ENCODE data around the gene PAMR1.

Gene PAMR1

DNA sequence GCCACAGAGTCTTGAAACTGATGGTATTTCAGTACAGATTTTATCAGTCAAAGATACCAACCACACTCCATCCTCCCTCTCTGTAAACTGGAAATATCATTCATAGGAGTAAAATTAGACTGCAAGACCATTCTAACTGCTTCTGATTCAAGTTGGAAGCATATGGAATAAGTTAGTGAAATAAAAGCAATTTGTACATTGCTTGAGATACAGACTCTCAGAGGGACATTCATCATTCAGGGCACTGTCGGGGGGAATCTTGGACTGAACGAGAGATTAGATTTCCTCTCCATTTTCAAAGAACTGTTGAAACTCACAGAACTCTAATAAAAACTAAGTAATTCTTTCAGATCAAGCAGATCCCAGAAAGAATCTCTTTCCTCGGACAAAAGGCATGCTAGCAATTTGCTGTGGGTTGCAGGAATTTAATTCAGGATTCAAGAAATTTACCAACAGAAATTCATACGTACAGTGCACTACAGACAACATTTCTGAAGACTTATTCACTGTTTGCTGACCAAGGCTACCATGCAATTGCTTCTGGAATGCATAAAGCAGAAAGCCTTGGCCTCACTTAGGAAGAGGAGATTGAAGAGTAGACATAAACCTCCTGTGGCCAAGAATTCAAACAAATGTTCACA is 34.1 kb downstream of the PAMR1 start:
- no peak for DNase-seq

DNA sequence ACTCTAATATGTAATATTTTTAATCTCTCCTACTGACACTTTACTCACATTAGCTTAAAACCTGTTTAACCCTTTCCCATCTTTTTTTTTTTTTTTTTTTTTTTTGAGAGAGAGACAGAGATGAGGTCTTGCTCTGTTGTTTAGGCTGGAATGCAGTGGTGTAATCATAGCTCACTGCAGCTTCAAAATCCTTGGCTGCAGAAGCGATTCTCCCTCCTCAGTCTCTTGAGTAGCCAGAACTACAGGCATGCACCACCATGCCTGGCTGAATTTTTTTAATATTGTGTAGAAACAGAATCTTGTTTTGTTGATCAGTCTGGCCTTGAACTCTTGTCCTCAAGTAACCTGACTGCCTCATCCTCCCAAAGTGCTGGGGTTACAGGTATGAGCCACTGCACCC is 37.3 kb downstream of the PAMR1 start:
- DNase-seq: no peak

DNA sequence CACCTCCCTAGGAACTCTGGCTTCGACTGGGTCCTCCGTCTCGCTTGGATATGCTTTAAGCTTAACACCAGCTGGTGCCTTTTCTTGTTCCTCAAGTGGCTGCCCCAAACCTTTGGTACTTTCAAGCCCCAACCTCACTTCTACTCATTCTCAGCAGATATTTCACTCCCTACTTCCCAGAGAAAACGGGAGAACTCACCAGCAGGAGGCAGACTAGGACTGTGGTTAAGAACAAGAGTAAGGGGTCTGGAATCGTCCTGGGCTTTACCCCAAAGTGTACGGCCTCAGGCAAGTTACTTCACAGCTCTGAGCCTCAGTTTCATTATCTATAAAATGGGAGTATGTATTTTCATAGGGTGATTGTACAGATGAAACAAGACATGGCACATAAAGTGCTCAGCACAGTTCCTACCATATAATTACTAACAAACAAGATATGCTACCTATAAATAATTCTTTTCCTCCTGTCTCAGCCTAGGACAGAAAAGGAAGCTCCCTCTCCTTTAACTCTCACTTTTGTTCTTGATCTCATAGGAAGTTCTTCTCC is 37.8 kb downstream of the PAMR1 start:
- no peak for DNase-seq

DNA sequence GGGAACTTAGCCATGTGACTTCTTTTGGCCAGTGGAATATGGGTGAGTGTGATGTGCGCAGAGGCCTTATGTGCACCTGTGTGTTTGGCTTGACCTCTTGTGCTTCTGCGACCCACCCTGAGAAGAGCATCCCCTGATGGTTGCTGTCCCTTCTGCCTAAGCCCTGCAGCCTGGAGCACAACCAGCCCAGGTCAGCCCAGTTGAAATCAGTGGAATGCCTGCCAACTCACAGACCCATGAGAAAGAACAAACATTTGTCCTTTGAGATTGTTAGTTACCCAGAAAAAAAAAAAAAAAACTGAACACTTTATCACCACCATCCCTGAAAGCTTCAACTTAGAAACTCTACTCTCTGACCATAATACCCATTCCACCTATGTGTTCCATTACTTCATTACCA is 38.5 kb downstream of the PAMR1 start:
- DNase-seq: no peak

DNA sequence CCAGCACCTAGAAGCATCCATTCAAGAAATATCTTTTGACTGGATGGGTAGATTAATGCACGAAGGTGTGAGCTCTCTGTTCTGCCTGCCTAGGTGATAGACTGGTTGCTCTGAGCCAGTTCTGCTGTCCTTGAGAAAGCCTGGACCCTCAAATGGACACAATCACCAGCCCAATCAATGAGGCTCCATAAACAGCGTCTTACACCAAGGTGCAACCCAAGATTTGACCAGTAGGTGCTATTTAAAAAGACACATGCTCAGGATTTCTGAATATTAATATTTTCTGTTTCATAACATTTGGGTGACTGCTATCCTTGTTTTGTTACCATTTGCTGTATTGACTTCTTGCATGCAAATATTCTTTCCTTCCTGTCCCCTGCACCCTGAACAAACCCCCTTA is 39.0 kb downstream of the PAMR1 start:
- no peak for DNase-seq

DNA sequence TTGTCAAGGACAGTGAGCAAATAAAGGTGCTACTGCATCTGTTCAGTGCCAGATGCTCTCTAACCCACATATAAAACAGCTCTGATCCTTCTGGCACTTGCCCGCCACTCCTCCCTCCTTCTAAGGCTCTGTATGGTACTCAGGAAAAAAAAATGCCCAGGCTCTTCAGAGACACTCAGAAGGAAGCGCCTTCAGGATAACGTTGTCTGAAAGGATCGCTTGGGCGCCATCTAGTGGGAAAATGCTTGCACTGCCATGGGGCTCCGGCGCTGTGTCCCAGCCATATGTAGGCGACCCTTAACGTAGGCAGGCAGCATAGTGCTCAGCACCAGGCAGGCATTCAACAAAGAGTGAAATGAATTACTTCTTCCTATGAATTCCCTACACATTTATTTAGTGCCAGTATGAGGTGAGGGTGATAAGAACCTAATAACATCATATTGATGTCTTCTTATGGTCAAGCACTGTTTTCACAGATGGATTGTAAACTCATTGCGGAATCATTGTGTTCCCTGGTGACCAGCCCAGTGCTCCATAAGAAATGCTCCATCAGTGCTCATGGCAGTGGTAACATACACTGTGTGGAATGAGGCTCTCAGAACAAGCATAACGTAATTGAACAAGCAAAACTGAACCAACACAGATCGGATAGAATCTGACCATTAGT is 39.6 kb downstream of the PAMR1 start:
- DNase-seq: peak; percentile 75

DNA sequence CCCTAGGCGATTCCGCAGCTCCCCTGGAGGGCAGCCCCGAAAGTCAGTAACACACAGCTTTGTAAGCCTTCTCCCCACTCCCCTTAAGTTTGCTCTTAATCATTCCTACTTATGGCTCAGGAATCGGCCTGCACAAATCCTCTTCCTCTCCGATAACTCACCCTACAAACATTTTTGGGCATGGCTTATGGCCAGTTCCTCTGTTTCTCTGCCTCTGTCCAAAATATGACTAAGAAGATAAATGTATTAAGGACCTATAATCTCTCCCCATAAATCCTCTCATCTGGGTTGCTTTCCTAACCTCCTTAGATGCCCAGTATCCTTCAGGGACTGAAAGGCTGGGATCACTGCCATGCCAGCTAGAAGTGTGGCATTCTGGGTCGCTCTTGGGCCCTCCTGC is 41.0 kb downstream of the PAMR1 start:
- DNase-seq: no peak

DNA sequence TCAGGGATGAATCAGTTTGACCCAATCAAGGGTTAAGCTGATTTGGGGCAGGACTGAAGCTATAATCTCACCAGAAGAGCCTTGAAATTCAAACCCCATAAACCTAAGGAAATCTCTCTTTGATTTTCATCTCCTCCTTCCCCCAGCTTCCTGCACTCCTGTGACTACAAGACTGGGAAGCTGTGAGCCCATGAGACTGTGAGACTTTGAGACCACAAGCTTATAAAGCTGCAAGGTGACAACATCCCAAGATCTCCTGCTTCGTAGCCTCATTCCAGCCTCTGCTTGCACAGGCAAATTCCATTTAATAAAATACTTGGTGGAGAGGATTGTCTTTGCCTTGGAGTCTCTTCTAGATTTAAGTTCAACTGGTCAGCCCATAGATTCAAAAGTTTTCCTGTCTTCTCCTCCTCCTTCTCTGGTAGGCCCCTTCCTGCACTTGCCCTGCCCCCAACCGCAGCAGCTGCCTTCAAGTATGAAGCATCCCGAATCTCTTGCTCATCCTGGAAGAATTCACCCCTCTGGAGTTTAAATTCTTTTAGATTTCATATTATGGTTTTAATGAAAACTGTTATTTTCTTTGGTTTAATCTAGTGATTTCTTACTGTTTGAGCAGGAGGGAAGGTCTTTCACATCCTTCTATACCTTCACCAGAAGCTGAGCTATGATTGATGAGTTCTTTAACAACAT is 42.1 kb downstream of the PAMR1 start:
- DNase-seq: no peak

DNA sequence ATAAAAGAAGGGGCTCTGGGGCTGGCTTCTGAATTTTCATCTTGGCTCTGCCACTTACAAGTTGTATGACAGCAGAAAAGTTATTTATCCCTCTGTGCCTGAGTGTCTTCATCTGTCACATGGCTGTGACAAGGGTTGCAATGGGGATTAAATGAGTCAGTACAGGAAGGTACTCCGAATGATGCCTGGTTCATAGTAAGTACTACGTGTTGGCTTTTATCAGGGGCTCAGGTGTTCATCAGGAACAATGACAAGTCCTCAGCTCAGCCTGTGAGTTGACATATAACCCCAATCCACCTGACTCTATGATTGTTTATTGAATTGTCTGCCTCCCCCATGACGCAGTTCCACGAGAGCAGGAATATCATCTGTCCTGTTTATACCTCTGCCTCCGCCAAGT is 45.7 kb downstream of the PAMR1 start:
- DNase-seq: no peak

DNA sequence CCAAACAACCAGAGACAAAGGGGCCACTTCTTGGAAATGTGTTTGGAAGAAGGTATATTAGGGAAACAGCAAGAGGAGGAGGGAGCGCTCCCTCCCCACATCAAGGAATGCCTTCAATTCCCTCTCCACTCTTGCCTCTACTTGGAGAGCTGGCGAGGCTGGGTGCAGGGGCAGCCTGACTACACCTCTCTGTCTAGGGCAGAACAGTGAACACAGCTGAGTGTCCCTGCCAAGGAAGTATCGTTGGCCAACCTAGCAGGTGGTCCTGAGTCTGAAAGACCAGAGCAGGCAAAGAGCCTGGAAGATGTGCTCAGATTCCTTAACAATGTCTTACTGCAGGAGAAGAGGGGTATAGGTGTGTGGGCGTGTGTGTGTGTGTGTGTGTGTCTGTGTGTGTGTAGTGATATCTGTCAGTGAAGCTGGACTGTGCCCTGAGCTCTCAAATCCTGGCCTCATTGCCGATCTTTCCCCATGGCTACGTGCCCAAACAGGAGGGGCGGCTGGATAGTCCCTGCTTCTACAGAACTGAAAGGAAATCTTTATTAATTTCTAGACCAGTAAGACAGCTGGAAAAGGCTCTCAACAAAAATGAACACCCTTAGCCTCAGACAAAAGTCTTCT is 46.8 kb downstream of the PAMR1 start:
- DNase-seq: no peak

DNA sequence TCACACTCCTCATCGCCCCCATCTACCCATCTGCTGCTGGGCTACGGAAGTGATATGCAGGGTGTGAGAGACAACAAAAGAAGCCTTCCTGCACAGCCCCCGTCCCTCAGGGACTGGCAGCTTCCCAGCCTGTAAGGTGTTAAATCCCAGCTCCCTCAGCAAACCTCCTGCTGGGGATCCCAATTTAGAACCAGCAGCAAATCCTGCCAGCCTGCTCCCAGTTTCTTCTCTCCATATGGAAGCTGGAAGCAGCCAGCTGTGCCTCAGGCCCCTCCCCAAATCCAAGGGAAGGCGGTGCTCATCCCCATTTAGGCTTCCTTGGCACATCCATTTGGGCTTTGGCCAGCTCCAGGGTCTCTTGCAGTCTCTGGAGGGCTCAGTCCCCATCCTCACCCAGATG is 47.5 kb downstream of the PAMR1 start:
- no peak for DNase-seq

DNA sequence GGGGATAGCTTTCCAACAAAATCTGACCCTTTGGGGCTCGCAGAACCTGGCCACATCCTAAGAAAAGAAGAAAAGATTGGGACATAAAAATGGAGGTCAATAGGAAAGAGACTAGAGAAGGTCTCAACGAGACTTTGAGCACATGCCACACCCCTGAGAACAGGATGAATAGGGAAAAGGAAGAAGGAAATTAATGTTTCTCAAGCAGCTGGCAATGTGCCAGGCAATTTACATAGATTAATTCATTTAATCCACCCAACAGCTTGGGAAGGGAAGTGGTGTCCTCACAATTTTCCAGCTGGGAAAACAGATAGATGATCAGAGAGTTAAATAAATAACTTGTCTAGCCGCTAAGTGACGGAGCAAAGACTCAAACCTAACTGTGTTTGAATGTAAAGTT is 50.7 kb downstream of the PAMR1 start:
- DNase-seq: no peak

DNA sequence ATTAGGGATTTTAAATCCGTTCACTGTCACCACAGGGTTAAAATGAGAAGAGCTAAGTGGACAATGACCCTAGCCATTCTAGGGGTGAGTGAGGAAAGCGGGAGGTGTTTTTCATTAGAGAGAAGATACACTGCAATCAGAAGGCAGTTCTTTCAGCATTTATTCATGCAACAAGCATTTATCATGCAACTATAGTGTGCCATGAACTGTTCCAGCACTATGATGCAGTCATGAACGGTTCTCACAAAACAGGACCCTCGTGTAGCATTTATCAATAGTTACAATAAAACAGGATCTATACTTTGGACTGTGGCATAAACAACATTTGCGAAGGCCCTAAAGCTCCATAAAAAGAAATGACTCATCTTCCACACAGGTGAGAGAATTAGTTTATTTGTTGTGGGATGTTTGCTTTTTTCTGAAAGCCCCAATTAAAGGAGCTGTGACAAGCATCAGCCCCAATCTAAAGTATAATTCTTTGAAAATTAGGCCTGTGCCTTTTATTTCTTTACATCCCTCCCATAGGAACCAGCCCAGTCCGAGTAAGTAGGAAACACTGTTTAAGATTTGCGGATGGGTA is 51.5 kb downstream of the PAMR1 start:
- no peak for DNase-seq

DNA sequence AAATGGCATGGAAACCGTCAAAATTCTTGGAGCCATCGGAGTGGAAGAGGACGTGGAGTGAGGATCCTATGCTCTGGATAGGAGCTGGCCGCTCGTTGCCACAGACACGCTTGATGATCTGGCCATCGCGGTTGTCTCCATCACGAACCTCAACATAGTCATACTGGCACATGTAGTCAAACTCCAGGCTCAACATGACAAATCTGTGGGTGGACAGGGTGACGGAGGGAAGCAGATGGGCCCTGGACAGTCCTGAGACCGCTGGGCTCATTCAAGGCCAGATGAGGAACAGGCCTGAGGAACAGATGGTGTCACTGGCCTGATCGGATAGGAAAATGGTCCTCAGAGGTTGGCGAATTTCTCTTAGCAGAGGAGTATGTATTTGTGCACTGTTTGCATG is 54.8 kb downstream of the PAMR1 start:
- DNase-seq: no peak

DNA sequence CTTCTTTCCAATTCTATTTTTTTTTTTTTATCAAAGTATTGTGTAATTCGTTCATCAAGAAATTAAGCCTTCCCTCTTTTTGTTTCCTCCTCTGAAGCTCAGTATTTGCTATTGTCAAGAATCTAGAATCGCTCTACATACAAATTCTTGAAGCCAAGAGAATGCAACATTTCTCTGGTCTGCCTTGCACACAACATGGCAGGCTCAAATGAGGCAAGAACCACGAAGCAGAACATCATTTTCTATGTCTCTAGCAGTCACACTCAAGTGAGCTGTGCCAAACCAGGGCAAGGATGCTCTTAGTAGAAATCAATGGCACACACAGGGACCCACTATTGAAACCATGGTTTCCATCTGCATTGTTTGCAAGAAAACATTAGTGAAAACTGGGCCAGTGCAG is 59.4 kb downstream of the PAMR1 start:
- no peak for DNase-seq

DNA sequence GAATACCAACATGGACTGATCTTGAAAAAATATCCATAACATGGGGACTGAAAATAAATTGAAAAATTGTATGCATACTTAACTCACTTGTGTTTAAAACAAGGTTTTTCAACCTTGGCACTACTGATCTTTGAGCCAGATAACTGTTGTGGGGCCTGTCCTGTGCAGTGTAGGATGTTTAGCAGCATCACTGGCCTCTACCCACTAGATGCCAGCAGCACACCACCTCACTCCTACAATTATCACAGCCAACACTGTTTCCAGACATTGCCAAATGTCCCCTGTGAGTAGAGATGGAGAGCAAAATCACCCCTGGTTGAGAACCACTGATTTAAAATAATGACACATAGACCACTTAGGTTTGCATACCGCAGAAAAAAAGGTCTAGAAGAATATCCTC is 61.1 kb downstream of the PAMR1 start:
- DNase-seq: no peak

DNA sequence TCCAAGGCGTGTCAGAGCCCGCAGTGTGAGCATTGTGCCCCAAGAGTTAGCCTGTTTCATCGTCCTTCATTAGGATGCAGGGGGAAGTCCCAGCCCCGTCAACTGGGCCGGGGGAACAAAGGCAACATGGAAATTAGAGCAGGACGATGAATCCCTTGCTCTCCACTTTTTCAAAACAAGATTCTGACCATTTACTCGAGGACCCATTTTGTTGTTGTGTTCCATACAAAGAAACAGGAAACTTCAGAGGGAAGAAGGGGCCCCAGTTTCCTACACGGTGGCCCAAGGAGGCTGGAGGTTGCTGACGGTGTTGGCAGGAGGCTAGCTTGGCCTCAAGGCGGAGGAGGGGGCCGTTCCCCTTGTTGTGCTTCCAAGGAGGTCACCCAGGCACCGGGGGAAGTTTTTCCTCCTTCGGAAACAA is 62.1 kb downstream of the PAMR1 start:
- no peak for DNase-seq

DNA sequence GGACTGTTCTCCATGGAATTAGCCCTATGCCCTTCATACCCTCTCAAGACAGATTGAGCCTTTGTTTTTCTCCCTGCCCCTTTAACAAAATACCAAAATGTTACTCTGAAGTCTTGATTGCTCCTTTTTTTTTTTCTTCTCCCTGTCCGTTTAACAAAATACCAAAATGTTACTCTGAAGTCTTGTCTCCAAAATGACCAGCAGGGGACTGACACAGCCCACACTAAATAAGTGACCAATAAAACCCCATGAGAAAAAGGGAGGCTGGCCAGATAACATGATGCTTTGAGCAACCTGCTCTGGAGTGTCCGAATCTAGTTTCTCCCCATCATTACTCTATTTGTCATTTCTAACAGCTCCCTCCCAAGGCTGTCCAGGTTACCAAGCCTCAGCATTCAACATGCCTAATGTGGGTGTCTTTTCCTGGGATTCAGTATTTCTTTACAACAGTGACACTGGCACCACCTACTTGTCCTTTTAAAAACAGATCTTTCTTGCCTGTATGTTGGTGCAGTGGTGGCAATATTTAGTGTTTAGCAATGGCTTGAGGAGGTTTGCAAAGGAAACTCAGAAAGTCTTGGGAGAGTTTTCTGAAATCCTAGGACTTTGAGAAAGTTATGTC is 63.4 kb downstream of the PAMR1 start:
- DNase-seq: no peak

DNA sequence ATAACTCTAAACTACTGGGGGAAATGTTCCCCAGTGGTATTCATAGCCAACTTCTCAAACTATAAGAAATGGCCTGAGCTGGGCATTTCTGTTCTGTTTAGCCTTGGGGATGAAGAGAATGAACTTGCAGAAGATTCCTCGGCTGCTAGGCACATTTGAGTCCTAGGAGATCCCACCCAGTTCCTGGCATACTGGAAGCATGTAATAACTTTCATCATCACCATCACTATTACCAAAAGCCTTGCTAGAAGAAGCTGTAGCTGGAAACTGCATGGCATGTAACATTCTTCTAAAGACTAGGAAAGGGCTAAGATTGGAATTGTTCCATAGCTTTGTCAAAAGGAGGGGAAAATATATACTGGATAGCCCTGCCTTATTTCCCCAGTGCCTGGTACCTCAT is 65.9 kb downstream of the PAMR1 start:
- no peak for DNase-seq

DNA sequence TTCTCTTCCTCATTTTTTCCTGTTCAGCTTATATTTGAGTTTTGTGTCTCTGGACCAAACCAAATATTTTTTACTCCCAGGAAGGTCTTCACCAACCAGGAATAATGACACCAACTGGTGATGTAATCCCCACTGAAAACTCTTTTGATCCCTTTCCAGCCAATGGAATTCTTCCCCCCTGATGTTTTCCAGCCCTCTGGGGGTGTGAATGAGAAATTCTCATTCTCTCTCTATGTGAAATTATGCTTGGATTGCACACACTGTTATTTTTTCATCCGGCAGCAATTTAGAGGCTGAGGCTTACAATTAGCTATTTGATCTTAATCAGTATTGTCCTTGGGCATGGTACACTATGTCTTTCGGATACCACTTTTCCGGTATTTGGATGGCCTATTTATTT is 66.6 kb downstream of the PAMR1 start:
- no peak for DNase-seq

DNA sequence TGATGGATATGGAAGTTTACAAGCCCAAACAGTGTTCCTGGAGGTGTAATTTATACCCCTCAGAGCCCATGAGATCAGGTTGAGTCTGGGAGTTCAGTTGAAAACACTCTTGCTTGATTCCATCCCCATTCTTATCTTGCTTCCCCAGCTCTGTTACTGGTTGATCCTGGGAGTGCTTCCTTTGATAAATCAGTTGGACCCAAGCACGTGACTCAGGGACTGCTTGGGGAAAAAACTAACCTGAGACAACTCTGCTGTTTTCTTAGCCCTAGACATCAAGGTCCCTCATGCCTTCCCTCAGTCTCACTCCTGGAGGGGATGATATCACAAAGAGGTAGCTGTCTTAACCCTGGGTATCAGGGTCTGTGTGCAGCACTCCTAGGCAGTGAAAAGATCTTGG is 71.1 kb downstream of the PAMR1 start:
- DNase-seq: no peak

DNA sequence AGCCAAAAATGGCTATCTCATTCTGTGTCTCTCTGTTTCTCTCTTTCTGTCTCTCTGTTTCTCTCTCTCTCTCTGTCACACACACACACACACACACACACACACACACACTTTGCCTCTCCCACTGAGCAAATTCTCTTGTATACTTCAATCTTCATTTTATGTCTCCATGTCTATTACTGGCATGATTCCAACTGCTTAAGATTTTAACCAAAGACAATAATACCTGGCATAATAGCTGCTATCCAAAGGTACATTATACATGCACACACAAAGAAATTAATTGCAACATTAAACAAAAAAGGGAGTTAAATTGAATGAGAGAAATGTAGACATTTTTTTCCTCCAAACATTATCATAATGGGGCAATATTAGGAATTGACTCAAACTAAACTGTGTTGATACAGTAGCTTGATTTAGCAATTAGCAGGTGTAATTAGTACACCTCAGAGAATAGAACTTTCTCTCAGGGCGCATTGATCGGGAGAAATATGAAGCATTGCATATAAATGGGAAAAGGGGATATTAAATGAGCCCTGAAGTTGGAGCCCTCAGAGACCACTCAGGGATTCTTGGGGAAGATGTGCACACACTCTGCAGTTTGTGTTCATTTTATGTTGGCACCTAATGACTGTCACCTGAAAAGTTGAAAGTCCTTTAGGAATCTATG is 88.7 kb downstream of the PAMR1 start:
- no peak for DNase-seq
